Amniotic stem cell (primary cell): ENCODE results near the gene MAEA.

Experiments
- DNase-seq: peaks from one replicate; lab custom pipeline; 2025; lab: John Stamatoyannopoulos, UW

The MAEA gene

GRCh38 chr4:1249731-1250526, 39.8 kb upstream of the MAEA start:
- DNase-seq = no peak

DNA sequence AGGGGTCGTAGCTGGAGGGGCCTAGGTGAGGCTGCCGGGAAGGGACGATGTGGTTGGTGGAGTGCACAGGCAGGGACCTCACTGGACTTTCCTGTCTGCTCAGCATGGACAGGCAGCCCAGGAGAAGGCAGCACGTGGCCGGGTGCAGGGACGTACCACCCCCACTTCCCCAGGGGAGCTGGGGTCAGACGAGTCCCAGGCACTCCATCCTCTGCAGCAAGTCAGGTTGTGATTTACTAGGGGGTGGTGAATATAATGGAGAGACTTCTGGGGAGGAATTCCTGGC, 39.2 kb upstream of the MAEA start:
- no peak for DNase-seq

GRCh38 chr4:1250921-1251772, 38.5 kb upstream of the MAEA start:
- no peak for DNase-seq

DNA sequence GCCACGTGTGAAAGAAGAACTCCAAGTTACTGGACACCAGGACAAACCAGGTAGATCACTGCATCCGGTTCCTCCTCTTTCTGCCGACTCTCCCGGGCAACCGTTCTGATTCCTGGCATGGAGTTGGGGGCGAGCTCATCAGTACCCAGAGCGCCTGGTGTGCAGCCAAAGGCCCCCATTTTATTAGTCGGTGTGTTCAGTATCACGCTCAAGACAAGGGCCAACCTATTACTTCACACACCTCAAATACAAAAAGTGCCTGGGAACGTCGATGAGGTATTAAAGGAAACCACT, 38.0 kb upstream of the MAEA start:
- DNase-seq = no peak

GRCh38 chr4:1252928-1253492, 36.7 kb upstream of the MAEA start:
- DNase-seq = no peak

- no peak for DNase-seq
Measured at GRCh38 chr4:1253831-1254230, 35.9 kb upstream of the MAEA start.

DNA sequence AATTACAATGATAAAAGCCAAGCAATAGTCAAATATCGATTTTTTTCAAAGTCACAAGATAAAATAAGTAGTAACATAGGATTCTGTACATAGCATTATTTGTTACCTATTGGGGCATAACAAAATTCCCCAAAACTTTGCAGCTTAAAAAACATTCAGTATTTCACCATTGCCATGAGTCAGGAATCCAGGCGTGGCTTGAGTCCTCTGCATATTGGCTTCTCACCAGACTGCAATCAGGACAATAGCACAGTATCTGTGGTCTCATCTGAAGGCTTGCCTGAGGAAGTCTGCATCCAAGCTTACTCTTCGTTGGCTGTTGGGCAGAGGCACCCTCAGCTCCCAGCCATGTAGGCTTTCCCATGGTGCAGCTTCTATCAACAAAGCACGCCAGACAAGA, 34.5 kb upstream of the MAEA start:
- DNase-seq = no peak

DNA sequence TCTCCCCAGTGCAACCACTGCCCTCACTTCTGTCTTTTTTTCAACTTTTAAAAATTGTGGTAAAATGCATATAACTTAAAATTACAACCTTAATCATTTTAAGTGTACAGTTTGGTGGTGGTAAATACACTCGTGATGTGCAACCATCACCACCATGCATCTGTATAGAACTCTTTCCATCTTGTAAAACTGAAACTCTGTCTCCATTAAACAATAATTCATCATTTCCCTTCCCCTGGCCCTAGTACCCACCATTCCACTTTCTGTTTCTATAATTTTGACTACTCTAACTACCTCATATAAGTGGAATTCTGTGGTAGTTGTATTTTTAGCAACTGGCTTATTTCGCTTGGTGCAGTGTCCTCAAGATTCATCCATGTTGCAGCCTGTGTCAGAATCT, 34.0 kb upstream of the MAEA start:
- no peak for DNase-seq

DNA sequence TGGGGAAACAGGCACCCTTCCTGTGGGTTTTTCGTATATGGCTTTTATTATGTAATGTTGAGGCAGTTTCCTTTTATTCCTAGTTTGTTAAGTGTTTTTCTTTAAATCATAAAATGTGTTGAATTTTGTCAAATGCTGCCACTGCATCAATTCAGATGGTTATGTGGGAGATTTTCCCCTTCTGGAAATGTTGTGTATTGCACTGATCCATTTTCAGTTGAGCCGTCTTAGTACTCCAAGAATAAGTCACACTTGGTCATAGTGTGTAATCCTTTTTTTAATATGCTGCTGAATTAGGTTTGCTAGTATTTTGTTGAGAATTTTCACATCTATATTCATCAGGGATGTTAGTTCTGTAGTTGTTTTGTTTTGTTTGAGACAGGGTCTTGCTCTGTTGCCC, 31.2 kb upstream of the MAEA start:
- DNase-seq = no peak

DNA sequence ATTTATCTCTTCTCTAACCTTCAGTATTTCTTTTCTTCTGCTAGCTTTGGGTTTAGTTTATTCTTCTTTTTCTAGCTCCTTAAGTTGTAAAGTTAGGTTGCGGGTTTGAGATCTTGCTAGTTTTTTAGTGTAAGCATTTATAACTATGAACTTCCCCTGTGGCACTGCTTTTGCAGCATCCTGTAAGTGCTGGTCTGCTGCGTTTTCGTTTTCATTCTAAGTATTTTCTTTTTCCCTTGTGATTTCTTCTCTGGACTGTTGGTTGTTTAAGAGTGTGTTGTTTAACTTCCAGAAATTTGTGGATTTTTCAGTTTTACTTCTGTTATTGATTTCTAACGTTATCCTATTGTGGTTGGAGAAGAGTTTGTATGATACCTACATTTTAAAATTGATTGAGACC, 29.7 kb upstream of the MAEA start:
- DNase-seq = no peak

GRCh38 chr4:1260418-1261106, 29.1 kb upstream of the MAEA start:
- DNase-seq = no peak

- DNase-seq = no peak
Measured at GRCh38 chr4:1261107-1261928, 28.4 kb upstream of the MAEA start.

DNA sequence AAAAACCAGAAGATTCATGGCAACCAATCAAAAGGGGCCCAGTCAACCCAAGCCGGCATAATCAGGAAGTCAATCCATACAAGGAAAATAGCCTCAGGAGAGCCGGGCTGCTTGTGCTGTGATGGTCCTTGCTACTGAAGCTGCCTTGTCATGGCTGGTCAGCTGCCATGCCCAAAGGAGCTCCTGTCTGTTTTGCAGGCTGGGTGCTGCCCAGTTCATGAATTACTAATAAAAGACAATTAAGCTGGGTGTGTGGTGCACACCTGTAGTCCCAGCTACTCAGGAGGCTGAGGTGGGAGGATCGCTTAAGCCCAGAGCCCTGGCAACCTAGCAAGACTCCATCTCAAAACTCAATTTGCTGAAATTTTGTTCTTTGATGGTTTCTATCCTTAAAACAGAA, 24.7 kb upstream of the MAEA start:
- DNase-seq = no peak

DNA sequence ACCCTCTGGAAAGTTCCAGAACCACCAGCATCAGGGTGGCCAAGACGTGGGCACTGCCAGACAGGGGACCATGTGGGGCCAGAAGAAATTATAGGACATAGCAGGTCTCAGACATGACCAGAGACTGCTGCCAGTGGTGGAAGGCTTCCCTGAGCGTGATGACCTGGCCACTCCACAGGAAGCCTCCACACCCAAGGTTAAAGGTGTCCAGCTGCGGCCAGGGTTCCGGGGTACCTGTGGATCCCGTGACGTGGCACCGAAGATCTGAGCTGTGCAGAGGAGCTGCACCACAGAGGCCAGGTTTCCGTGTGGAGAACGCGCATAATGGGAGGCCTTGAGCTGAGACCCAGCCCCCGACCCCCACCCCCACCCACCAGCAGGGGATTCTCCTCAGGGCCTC, 24.3 kb upstream of the MAEA start:
- no peak for DNase-seq

GRCh38 chr4:1266881-1267763, 22.6 kb upstream of the MAEA start:
- DNase-seq = no peak

GRCh38 chr4:1269209-1269608, 20.5 kb upstream of the MAEA start:
- DNase-seq = no peak

DNA sequence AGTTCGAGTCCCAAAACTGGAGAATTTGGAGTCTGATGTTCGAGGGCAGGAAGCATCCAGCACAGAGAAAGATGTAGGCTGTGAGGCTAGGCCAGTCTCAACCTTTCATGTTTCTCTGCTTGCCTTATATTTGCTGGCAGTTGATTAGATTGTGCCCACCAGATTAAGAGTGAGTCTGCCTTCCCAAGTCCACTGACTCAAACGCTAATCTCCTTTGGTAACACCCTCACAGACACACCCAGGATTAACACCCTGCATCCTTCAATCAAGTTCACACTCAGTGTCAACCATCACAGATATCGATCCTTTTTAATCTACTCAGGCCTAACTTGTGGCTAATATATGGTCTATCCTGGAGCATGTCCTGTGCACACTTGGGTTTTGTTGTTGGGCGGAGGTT, 18.0 kb upstream of the MAEA start:
- no peak for DNase-seq

- no peak for DNase-seq
Measured at GRCh38 chr4:1274871-1275270, 14.8 kb upstream of the MAEA start.

- no peak for DNase-seq
Measured at GRCh38 chr4:1276984-1277383, 12.7 kb upstream of the MAEA start.

DNA sequence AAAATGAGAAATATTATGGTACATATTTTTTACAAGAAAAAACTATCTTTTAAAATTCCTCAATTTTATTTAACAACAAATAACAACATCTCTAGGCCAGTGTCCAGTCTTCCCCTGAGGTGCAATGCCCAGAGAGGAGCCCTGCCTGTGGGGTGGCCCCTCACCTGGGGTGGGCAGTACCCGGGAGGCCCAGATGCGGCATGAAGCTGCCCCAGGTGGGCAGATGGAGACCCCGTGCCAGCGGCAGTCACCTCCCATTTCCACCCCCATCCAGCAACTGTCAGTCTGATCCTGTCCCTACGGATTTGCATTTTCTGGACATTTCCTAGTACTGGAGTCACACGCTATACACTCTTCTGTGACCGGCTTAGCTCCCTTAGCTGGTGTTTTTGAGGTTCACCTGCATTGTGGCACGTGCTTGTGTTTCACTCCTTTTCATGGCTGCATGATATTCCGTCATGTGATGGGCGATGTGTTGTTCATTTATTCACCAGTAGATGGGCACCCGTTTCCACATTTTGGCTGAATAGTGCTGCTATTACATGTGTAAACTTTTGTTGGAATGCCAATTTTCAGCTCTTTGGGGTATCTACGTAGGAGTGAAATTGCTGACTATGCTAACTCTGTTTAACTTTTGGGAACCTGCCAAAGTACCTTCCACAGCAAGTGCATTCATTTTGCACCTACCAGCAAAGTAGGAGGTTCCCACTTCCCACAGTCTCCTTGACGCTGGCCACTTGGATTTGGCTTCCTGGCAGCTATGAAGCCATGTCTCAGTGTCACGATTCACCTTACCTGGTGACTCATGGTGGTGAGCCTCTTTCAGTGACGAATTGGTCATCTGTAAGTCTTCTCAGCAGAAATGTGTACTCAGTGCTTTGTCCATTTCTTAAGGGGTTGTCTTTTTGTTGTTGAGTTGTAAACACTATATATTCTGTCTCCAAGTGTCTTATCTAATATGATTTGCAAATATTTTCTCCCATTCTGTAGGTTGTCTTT, 11.7 kb upstream of the MAEA start:
- no peak for DNase-seq
